Esophagus squamous epithelium (tissue), 4 donors: ENCODE measurements around the gene TEKTIP1.

Source experiments
- CTCF ChIP-seq, 6 experiments: fragments of 450-650 bp in 4 of 6; fragments of 200-600 bp in 2 of 6; sonication (generic) in 2 of 6; IDR thresholded peaks; one replicate each; pipeline ENCODE4 v1.5.1; 2016 to 2019; ENCODE audit warnings: antibody characterized with exemption in 6 of 6, mild to moderate bottlenecking in 4 of 6, moderate library complexity in 4 of 6
- POLR2A ChIP-seq, 4 donors: fragments of 450-650 bp; IDR thresholded peaks; one replicate each; pipeline ENCODE4 v1.6.1; 2017; ENCODE audit warnings: antibody characterized with exemption in 4 of 4, mild to moderate bottlenecking in 4 of 4, moderate library complexity in 3 of 4

DNA sequence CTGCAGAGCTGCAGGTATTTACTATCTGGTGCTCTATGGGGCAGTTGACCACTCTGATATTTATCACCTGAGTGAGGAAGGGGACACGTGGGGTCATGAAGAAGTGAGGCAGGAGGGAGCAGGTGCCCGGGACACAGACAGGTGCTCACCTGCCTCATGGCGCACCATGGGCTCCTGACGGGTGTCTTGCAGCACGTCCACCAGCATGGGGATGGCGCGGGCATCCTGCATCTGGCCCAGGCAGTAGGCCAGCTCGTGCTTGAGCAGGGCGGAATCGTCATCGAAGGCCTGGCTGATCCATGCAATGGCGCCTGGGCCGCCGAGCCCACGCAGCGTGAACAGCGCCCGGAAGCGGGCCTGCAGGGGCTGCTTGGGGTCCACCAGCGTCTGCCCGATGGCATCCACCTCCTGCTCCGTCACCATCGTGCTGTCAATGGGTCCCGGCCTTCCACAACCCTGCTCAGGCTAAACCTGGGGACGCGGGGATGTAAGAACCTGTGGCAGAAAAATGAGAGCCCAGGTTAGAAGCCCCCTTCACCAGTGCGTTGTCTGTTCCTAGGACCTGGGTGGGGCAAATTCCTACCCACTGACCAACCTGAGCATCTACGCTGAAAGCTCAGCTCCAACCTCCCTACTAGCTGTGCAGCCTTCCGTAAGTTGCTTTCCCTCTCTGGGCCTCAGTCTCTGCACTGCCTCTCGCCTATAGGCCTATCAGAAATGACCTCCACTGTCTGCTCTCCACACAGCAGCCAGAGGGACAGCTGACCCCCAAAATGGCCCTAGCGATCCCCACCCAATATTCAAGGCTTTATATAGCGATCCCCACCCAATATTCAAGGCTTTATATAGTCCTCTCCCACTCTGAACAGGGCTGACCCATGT, 42.3 kb upstream of the TEKTIP1 start:
- TF ChIP-seq CTCF (IDR thresholded peaks at IDR 0.05), result no peak
- TF ChIP-seq POLR2A (IDR thresholded peaks at IDR 0.05), result no peak
